AG10803 (cell line): ENCODE data around the gene DBNDD2.

Experiments
- DNase-seq: peaks from one replicate; pipeline ENCODE4 v3.0.0; 2010; ENCODE audit warnings: low read depth
- H3K4me3 ChIP-seq: 2 replicates; pipeline ENCODE4 v1.5.1; 2011; ENCODE audit warnings: mild to moderate bottlenecking, low read length, control low read depth
- TF ChIP-seq, protein P1 (sequence below): conservative IDR thresholded peaks from 2 replicates; pipeline ENCODE4 v1.5.1; 2011; ENCODE audit warnings: mild to moderate bottlenecking, low read length, control low read depth, inconsistent platforms

Gene DBNDD2

GRCh38 chr20:45402946-45403345 is 5.1 kb upstream of the DBNDD2 start:
- no peak for DNase-seq
- TF ChIP-seq, protein P1, sequence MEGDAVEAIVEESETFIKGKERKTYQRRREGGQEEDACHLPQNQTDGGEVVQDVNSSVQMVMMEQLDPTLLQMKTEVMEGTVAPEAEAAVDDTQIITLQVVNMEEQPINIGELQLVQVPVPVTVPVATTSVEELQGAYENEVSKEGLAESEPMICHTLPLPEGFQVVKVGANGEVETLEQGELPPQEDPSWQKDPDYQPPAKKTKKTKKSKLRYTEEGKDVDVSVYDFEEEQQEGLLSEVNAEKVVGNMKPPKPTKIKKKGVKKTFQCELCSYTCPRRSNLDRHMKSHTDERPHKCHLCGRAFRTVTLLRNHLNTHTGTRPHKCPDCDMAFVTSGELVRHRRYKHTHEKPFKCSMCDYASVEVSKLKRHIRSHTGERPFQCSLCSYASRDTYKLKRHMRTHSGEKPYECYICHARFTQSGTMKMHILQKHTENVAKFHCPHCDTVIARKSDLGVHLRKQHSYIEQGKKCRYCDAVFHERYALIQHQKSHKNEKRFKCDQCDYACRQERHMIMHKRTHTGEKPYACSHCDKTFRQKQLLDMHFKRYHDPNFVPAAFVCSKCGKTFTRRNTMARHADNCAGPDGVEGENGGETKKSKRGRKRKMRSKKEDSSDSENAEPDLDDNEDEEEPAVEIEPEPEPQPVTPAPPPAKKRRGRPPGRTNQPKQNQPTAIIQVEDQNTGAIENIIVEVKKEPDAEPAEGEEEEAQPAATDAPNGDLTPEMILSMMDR: no peak

DNA sequence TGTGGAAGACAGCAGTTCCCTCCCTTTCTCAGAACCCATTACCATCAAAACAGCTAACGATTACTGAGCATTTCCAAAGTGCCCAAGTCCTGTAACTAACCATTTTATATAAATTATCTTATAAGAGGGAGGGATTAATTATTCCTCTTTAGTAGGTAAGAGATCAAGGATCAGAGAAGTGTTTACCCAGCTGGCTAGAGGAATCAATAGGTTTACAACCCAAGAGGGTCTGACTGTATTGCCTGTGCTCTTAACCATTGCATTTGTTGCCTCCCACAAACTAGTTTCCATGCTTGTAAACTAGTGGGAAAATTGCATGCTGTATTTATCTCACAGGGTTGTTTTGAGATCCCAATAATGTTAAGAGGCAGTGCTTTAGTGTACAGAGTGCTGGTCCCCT is 3.7 kb upstream of the DBNDD2 start:
- TF ChIP-seq, protein P1: no peak
- H3K4me3 ChIP-seq: no peak overlapping the region
- no peak for DNase-seq

More at GRCh38 chr20:45402946-45403345, 5.1 kb upstream of the DBNDD2 start:
- H3K4me3 ChIP-seq: no peak overlapping the region

GRCh38 chr20:45405571-45406259 is 2.4 kb upstream of the DBNDD2 start:
- peak overlapping the region; percentile 72 for H3K4me3 ChIP-seq
- DNase-seq: no peak
- TF ChIP-seq, protein P1: no peak

DNA sequence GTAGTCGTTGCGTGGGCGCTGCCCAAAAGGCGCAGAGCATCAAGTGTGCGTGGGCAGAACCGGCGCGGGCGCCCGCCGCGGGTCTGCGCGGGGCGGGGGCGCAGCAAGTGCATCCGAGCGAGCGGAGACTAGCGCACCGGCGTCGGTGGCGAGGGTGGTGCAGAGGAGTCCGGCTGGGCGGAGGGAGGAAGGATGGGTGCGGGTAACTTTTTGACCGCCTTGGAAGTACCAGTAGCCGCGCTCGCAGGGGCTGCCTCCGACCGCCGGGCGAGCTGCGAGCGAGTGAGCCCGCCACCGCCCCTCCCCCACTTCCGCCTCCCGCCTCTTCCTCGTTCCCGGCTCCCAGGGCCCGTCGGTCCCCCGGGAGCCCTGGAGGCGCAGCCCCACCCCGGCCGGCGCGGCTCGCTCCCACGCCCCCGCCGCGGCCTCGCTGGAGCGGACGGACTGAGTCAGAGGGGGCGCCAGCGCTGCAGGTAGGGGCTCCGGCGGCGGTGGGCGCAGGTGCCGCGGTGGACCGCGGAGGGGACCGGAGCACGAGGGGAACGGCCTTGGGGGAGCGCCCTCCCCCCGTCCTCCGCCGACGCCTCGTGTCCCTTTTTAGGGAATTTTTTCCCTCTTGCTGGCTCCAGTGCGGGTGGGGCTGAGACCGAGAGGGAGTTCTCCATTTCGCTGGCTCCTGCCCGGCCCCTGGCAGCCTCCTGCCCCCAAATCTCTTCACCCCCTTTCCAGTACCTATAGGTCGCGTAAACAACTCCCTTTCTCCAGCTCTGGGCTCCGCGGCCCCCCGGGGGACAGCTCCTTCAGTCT is 1.6 kb upstream of the DBNDD2 start:
- TF ChIP-seq, protein P1: no peak
- H3K4me3 ChIP-seq: peak overlapping the region; percentile 72
- peak; percentile 42 for DNase-seq

GRCh38 chr20:45407067-45407745 is 883 bp upstream of the DBNDD2 start:
- H3K4me3 ChIP-seq: peak overlapping the region; percentile 72
- DNase-seq: peak; percentile 28
- TF ChIP-seq, protein P1: no peak

DNA sequence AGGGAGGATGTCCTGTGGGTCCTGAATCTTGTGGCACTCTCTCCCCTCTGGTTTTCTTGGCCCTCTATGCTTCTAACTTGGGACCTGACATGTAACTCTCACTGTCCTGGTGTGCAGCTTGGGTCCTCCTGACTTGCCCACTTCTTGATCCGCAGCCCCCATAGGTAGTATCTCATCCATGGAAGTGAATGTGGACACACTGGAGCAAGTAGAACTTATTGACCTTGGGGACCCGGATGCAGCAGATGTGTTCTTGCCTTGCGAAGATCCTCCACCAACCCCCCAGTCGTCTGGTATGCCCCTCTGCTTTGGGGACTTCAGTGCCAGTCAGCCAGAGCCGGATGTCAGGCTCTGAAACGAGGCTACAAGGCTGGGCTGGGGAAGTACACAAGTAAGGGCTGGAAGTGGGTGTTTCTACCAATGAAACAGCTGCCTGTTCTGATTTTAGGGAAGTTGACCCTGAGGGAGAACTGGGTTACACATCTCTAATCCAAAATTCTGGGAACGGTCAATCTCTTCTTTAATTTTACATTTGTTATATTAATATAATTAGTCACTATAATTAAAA is 641 bp downstream of the DBNDD2 start:
- TF ChIP-seq, protein P1: no peak
- no peak for DNase-seq
- H3K4me3 ChIP-seq: no peak overlapping the region
